Keratinocyte (primary cell): Measurements from ENCODE around the gene CXCR6.

Source experiments
- EZH2 ChIP-seq: IDR thresholded peaks from one replicate; pipeline ENCODE4 v1.6.1; 2012; ENCODE audit warnings: inconsistent platforms, mild to moderate bottlenecking, low read length, moderate library complexity
- TF ChIP-seq, protein P1 (sequence below), 3 experiments: IDR thresholded peaks in 1 of 3; conservative IDR thresholded peaks in 1 of 3; optimal IDR thresholded peaks in 1 of 3; 2 replicates in 2 of 3; 3 replicates in 1 of 3; pipeline versions ENCODE3 to v1.5.1; 2011; ENCODE audit warnings: low read length in 3 of 3, mild to moderate bottlenecking in 3 of 3, moderate library complexity in 2 of 3, control low read depth in 1 of 3, inconsistent platforms in 1 of 3; ENCODE audit not compliant: insufficient read depth in 2 of 3; ENCODE audit errors: extremely low read depth in 1 of 3

- TF ChIP-seq, protein P1, sequence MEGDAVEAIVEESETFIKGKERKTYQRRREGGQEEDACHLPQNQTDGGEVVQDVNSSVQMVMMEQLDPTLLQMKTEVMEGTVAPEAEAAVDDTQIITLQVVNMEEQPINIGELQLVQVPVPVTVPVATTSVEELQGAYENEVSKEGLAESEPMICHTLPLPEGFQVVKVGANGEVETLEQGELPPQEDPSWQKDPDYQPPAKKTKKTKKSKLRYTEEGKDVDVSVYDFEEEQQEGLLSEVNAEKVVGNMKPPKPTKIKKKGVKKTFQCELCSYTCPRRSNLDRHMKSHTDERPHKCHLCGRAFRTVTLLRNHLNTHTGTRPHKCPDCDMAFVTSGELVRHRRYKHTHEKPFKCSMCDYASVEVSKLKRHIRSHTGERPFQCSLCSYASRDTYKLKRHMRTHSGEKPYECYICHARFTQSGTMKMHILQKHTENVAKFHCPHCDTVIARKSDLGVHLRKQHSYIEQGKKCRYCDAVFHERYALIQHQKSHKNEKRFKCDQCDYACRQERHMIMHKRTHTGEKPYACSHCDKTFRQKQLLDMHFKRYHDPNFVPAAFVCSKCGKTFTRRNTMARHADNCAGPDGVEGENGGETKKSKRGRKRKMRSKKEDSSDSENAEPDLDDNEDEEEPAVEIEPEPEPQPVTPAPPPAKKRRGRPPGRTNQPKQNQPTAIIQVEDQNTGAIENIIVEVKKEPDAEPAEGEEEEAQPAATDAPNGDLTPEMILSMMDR (optimal IDR thresholded peaks at IDR 0.05 in 1 of 3, IDR thresholded peaks at IDR 0.05 in 1 of 3, conservative IDR thresholded peaks at IDR 0.05 in 1 of 3; ENCODE audit: extremely low read depth in 1 of 3, insufficient read depth in 2 of 3, low read length in 3 of 3), result no peak
- TF ChIP-seq EZH2, result no peak
These were observed 45.5 kb downstream of the CXCR6 start for GRCh38 chr3:45988804-45989203.
